Smooth muscle cell (in vitro differentiated cells): ENCODE measurements around the gene SH3D19. TPM values are rescaled to one million over a fixed set of nuclear protein-coding genes. Genes with fewer than 3 reads are reported as not detected.
A peak's percentile ranks its signal among the peaks of the same experiment; 100 is the strongest.

Source experiments
- DNase-seq: peaks from one replicate; lab custom pipeline; 2025; ENCODE audit not compliant: unreplicated experiment; lab: John Stamatoyannopoulos, UW
- H2AFZ ChIP-seq: fragments of 200-600 bp; sonication (generic); 2 replicates; pipeline ENCODE4 v1.6.0; 2016; ENCODE audit warnings: antibody characterized with exemption, low read depth, mild to moderate bottlenecking
- H3F3A ChIP-seq: fragments of 200-600 bp; sonication (generic); 2 replicates; pipeline ENCODE4 v1.6.0; 2017; ENCODE audit warnings: antibody characterized with exemption, low read depth
- H3K27ac ChIP-seq: fragments of 200-600 bp; sonication (generic); 2 replicates; pipeline ENCODE4 v1.5.1; 2016; ENCODE audit warnings: low read depth, mild to moderate bottlenecking
- H3K27me3 ChIP-seq: fragments of 200-600 bp; sonication (generic); 2 replicates; pipeline ENCODE4 v1.6.1; 2016; ENCODE audit warnings: low read depth, mild to moderate bottlenecking
- H3K36me3 ChIP-seq: fragments of 200-600 bp; sonication (generic); 2 replicates; pipeline ENCODE4 v1.5.1; 2016; ENCODE audit warnings: low read depth
- H3K4me1 ChIP-seq: fragments of 200-600 bp; sonication (generic); 2 replicates; pipeline ENCODE4 v1.5.1; 2016; ENCODE audit warnings: low read depth
- H3K4me2 ChIP-seq: fragments of 200-600 bp; sonication (generic); 2 replicates; pipeline ENCODE4 v1.6.0; 2016; ENCODE audit warnings: mild to moderate bottlenecking
- H3K4me3 ChIP-seq: fragments of 200-600 bp; sonication (generic); 2 replicates; pipeline ENCODE4 v1.5.1; 2016; ENCODE audit warnings: mild to moderate bottlenecking
- H3K79me2 ChIP-seq: fragments of 200-600 bp; sonication (generic); 2 replicates; pipeline ENCODE4 v1.6.0; 2016; ENCODE audit warnings: low read depth, mild to moderate bottlenecking
- H3K9ac ChIP-seq: fragments of 200-600 bp; sonication (generic); 2 replicates; pipeline ENCODE4 v1.6.0; 2016; ENCODE audit warnings: low read depth
- H3K9me3 ChIP-seq: fragments of 200-600 bp; sonication (generic); replicated peaks from 2 replicates; pipeline ENCODE4 v1.5.1; 2016; ENCODE audit warnings: low read depth
- H4K20me1 ChIP-seq: fragments of 200-600 bp; sonication (generic); 2 replicates; pipeline ENCODE4 v1.6.0; 2016; ENCODE audit warnings: low read depth
- WGBS: methylation state at CpG from one replicate; pipeline ENCODE4 v1.1.7; 2016; ENCODE audit warnings: low lambda C conversion rate; 5-methylcytosine and 5-hydroxymethylcytosine counted together
- polyA plus RNA-seq: library from polyadenylated mRNA; unstranded; fragments of >200 nt; fragmentation: Nextera tagmentation; extraction: Ambion mirVana; gene quantifications from 2 replicates; pipeline ENCODE4 v1.2.1, GENCODE V29; 2016
- total RNA-seq: library from RNA; depleted of rRNA; stranded (reverse); fragments of >200 nt; gene quantifications from 2 replicates; pipeline ENCODE4 v1.2.3, GENCODE V29; 2014
- TF ChIP-seq, protein P1 (sequence below): fragments of 200-600 bp; sonication (generic); IDR thresholded peaks from 2 replicates; pipeline ENCODE4 v1.5.1; 2017; ENCODE audit warnings: borderline replicate concordance, mild to moderate bottlenecking, antibody characterized with exemption; ENCODE audit not compliant: insufficient read depth, poor library complexity, severe bottlenecking

The SH3D19 gene
- 18.9 and 20.3 TPM in 2 replicates for total RNA-seq
- polyA plus RNA-seq: 7.9 and 10.9 TPM in 2 replicates

- H4K20me1 ChIP-seq: no peaks in the 10 kb centered on the region
- no peaks in the 10 kb centered on the region for H3K36me3 ChIP-seq
- DNase-seq: peak; percentile 16
- peak within 1 kb of the TSS; percentile 76 for H3K27ac ChIP-seq
- peak within 1 kb of the TSS; percentile 66 for H3K9ac ChIP-seq
- peaks cover 14% of the 10 kb centered on the region for H3K79me2 ChIP-seq
- peaks cover 15% of the 10 kb centered on the region for H3K4me1 ChIP-seq
- TF ChIP-seq, protein P1, sequence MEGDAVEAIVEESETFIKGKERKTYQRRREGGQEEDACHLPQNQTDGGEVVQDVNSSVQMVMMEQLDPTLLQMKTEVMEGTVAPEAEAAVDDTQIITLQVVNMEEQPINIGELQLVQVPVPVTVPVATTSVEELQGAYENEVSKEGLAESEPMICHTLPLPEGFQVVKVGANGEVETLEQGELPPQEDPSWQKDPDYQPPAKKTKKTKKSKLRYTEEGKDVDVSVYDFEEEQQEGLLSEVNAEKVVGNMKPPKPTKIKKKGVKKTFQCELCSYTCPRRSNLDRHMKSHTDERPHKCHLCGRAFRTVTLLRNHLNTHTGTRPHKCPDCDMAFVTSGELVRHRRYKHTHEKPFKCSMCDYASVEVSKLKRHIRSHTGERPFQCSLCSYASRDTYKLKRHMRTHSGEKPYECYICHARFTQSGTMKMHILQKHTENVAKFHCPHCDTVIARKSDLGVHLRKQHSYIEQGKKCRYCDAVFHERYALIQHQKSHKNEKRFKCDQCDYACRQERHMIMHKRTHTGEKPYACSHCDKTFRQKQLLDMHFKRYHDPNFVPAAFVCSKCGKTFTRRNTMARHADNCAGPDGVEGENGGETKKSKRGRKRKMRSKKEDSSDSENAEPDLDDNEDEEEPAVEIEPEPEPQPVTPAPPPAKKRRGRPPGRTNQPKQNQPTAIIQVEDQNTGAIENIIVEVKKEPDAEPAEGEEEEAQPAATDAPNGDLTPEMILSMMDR: no peak
- H3K4me2 ChIP-seq: peak within 1 kb of the TSS; percentile 100
- H3K4me3 ChIP-seq: peak within 1 kb of the TSS; percentile 65
- peaks cover 16% of the 10 kb centered on the region for H3F3A ChIP-seq
- no peaks in the 10 kb centered on the region for H3K27me3 ChIP-seq
- WGBS: 2% methylated on average over 54 of the region's 88 CpGs
- H2AFZ ChIP-seq: peak within 1 kb of the TSS; percentile 100
- no peaks in the 10 kb centered on the region for H3K9me3 ChIP-seq
Measured at GRCh38 chr4:151325111-151325948, at the start of gene SH3D19. SH3D19 (minus strand) TSS chr4:151325605; CDS start chr4:151325352, 253 bp downstream.

DNA sequence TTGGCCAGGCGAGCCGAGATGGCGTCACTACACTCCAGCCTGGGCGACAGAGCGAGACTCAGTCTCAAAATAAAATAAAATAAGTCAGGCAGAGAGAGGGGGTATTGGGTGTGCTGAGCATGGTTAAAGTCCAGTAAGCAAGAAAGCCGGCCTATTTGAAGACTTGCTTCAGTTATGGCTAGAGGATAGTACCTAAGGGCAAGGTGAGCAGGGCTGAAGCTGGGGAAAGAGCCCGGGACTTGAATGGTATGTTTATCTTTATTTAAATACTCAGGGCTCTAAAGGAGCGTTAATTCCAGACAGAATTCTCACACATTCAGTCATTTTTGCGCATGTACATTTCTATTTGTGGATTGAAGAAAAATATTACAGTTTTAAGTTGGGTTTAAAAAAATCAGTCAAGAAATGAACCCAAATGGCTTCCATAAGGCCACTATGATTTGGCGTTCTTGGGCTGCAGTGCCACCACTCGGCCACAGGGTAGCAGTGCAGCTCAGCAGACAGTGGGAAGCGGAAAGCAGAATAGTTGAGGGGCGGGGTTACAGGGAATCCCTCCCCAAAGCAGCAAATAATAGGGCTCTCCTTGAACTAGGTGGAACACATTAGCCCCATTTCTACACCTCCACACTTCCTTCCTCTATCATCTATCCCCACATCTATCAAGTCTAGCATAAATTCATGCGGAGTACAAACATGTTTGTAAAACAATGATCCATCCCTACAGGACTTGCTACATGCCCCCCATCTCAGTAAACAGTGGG, 37.2 kb upstream of the SH3D19 start:
- Histone ChIP-seq H3K4me1 (no peaks in the 10 kb centered on the region), H3K9ac (no peak overlapping the region), H3K36me3 (no peaks in the 10 kb centered on the region), H2AFZ (peak overlapping the region; percentile 82), H4K20me1 (no peaks in the 10 kb centered on the region), H3K27me3 (no peaks in the 10 kb centered on the region), H3K4me2 (peak overlapping the region; percentile 33), H3K27ac (no peak overlapping the region), H3K9me3 (no peaks in the 10 kb centered on the region), H3F3A (no peaks in the 10 kb centered on the region), H3K4me3 (no peak overlapping the region), H3K79me2 (no peaks in the 10 kb centered on the region)
- WGBS: 39% methylated on average over 14 of the region's 14 CpGs
- peak; percentile 28 for DNase-seq
- TF ChIP-seq, protein P1: peak; percentile 98

GRCh38 chr4:151361966-151362365, 36.6 kb upstream of the SH3D19 start:
- Histone ChIP-seq H3F3A (no peaks in the 10 kb centered on the region), H2AFZ (no peak overlapping the region), H3K9me3 (no peaks in the 10 kb centered on the region), H3K4me2 (no peak overlapping the region), H3K4me1 (no peaks in the 10 kb centered on the region), H3K27ac (no peak overlapping the region), H3K36me3 (no peaks in the 10 kb centered on the region), H4K20me1 (no peaks in the 10 kb centered on the region), H3K4me3 (no peak overlapping the region), H3K79me2 (no peaks in the 10 kb centered on the region), H3K27me3 (no peaks in the 10 kb centered on the region), H3K9ac (no peak overlapping the region)
- WGBS: 94% methylated on average over 12 of the region's 13 CpGs
- TF ChIP-seq, protein P1: no peak
- no peak for DNase-seq
